ENCODE data around the gene MYBPC3.

MYBPC3 gene

GRCh38 chr11:47352556-47352955, at the start of gene MYBPC3:
MYBPC3 (minus strand) TSS chr11:47352702; CDS start chr11:47352647, 55 bp downstream.
- no peak for DNase-seq (ENCODE audit: low read depth, low spot score)

GRCh38 chr11:47400768-47401279, 48.3 kb upstream of the MYBPC3 start:
- no peak for DNase-seq (ENCODE audit: low read depth, low spot score)

GRCh38 chr11:47399860-47400767, 47.6 kb upstream of the MYBPC3 start:
- DNase-seq (ENCODE audit: low read depth, low spot score): no peak

GRCh38 chr11:47398551-47398950, 46.0 kb upstream of the MYBPC3 start:
- DNase-seq (ENCODE audit: low read depth, low spot score): no peak

GRCh38 chr11:47398011-47398410, 45.5 kb upstream of the MYBPC3 start:
- no peak for DNase-seq (ENCODE audit: low read depth, low spot score)

GRCh38 chr11:47396049-47396320, 43.5 kb upstream of the MYBPC3 start:
- DNase-seq (ENCODE audit: low read depth, low spot score): no peak

GRCh38 chr11:47395223-47396048, 42.9 kb upstream of the MYBPC3 start:
- no peak for DNase-seq (ENCODE audit: low read depth, low spot score)

- no peak for DNase-seq (ENCODE audit: low read depth, low spot score)
Observed at GRCh38 chr11:47394322-47395222, 42.1 kb upstream of the MYBPC3 start.

GRCh38 chr11:47394050-47394321, 41.5 kb upstream of the MYBPC3 start:
- no peak for DNase-seq (ENCODE audit: low read depth, low spot score)

GRCh38 chr11:47393163-47394049, 40.9 kb upstream of the MYBPC3 start:
- DNase-seq (ENCODE audit: low read depth, low spot score): no peak

GRCh38 chr11:47392546-47393162, 40.2 kb upstream of the MYBPC3 start:
- no peak for DNase-seq (ENCODE audit: low read depth, low spot score)

GRCh38 chr11:47391711-47392432, 39.4 kb upstream of the MYBPC3 start:
- DNase-seq (ENCODE audit: low read depth, low spot score): no peak

GRCh38 chr11:47391077-47391583, 38.6 kb upstream of the MYBPC3 start:
- no peak for DNase-seq (ENCODE audit: low read depth, low spot score)

- no peak for DNase-seq (ENCODE audit: low read depth, low spot score)
Observed at GRCh38 chr11:47390422-47390760, 37.9 kb upstream of the MYBPC3 start.

- no peak for DNase-seq (ENCODE audit: low read depth, low spot score)
Observed at GRCh38 chr11:47389577-47390421, 37.3 kb upstream of the MYBPC3 start.

- DNase-seq (ENCODE audit: low read depth, low spot score): no peak
Observed at GRCh38 chr11:47388697-47389576, 36.4 kb upstream of the MYBPC3 start.

- DNase-seq (ENCODE audit: low read depth, low spot score): no peak
Observed at GRCh38 chr11:47387944-47388696, 35.6 kb upstream of the MYBPC3 start.

Data from activated naive CD8-positive, alpha-beta T cell treated with anti-CD3 and anti-CD28 coated beads, Interleukin-2, amount 50 U/mL, for 16 hours (primary cell).